Measurements from ENCODE around the gene TCF3. TPM values are rescaled to one million over a fixed set of nuclear protein-coding genes. Genes with fewer than 3 reads are reported as not detected.

Gene TCF3
- total and polyA plus RNA-seq, 10 of the 15 experiments (the other 5 are each of a cell fraction or from before 2014, with no cell fraction given) = 6.7 to 282 (median 70.7) TPM

GRCh38 chr19:1661995-1662394 is 9.6 kb upstream of the TCF3 start:
- Histone ChIP-seq H3K79me2 (ENCODE audit: control insufficient read depth, insufficient read depth, low read length) (no peaks in the 10 kb centered on the region), H3K36me3 (ENCODE audit: control insufficient read depth in 2 of 2, insufficient read depth in 2 of 2, low read length in 1 of 2) (no peaks in the 10 kb centered on the region), H3K4me1 (ENCODE audit: control insufficient read depth, insufficient read depth, low read length) (peaks cover 37% of the 10 kb centered on the region), H3K27ac (ENCODE audit: control insufficient read depth, insufficient read depth) (peak overlapping the region; percentile 52; the same call in 1 of the 2 replicates), H4K20me1 (ENCODE audit: control insufficient read depth, insufficient read depth) (no peaks in the 10 kb centered on the region), H3K4me3 (no peak overlapping the region), H3K9me3 (replicated peaks; ENCODE audit: control insufficient read depth, insufficient read depth, low read length) (peaks cover 3% of the 10 kb centered on the region; the same call in 2 of the 3 replicates), H2AFZ (ENCODE audit: control insufficient read depth, low read depth, low read length) (no peak overlapping the region), H3K27me3 (replicated peaks in 1 of 2; ENCODE audit: control insufficient read depth in 2 of 2, insufficient read depth in 2 of 2, low read length in 1 of 2) (no peaks in the 10 kb centered on the region), H3K4me2 (ENCODE audit: control insufficient read depth, insufficient read depth) (no peak overlapping the region), H3K9ac (ENCODE audit: control insufficient read depth, insufficient read depth, low read length) (no peak overlapping the region)
- in situ Hi-C loops (cut with MboI) = no loop called here
- TF ChIP-seq NBN (IDR thresholded peaks at IDR 0.05) = no peak
- no peak for TF ChIP-seq IKZF2 (IDR thresholded peaks at IDR 0.05)
- no peak for TF ChIP-seq PAX8 (IDR thresholded peaks at IDR 0.05)
- no TSS peak for BruUV-seq (replicated peaks)
- no peak for FAIRE-seq
- ChIA-PET SMC1A (ENCODE audit: uncharacterized antibody, unreplicated experiment) (interaction anchor here (1.0 kb wide), 1 partner anchor 9 kb away, joined by 3 read pairs; no protein-coding TSS in a partner anchor), RAD21 (ENCODE audit: unreplicated experiment) (interaction anchor here (0.8 to 1.4 kb wide), 2 partner anchors 9 to 56 kb away, joined by 3 read pairs; partner anchors contain the start of gene UQCR11), CTCF (interaction anchor here (0.8 to 5.3 kb wide), 4 partner anchors 9 to 164 kb away, joined by 3 to 25 read pairs (median 4); no protein-coding TSS in a partner anchor), POLR2A (interaction anchor here (0.7 to 2.0 kb wide), 2 partner anchors 10 to 396 kb away, joined by 3 to 13 read pairs; partner anchors contain the start of gene TCF3)
- no peak for ATAC-seq
- WGBS (ENCODE audit: insufficient coverage, insufficient replicate concordance, low lambda C conversion rate, missing lambda C conversion rate) = 98% methylated on average over 4 of the region's 4 CpGs
- intact Hi-C loops (cut with micrococcal nuclease; ENCODE audit: unreplicated experiment) = no loop called here
- DNase-seq (ENCODE audit: low read depth, low spot score) = no peak

GRCh38 chr19:1659084-1659427 is 6.6 kb upstream of the TCF3 start:
- 72% methylated on average over 4 of the region's 4 CpGs for WGBS (ENCODE audit: insufficient coverage, insufficient replicate concordance, low lambda C conversion rate, missing lambda C conversion rate)
- ChIA-PET RAD21 (ENCODE audit: unreplicated experiment) (no interaction called here), CTCF (interaction anchor here (5.3 kb wide), 1 partner anchor 12 kb away, joined by 25 read pairs; no protein-coding TSS in a partner anchor), POLR2A (no interaction called here), SMC1A (ENCODE audit: uncharacterized antibody, unreplicated experiment) (interaction anchor here (1.1 kb wide), 1 partner anchor 186 kb away, joined by 3 read pairs; no protein-coding TSS in a partner anchor)
- FAIRE-seq = no peak
- no peak overlapping the region for H3K4me3 ChIP-seq
- no peak for ATAC-seq
- H3K9ac ChIP-seq (ENCODE audit: control insufficient read depth, insufficient read depth, low read length) = no peak overlapping the region
- peaks cover 27% of the 10 kb centered on the region for H3K4me1 ChIP-seq (ENCODE audit: control insufficient read depth, insufficient read depth, low read length)
- no peak overlapping the region for H3K4me2 ChIP-seq (ENCODE audit: control insufficient read depth, insufficient read depth)
- no peaks in the 10 kb centered on the region for H3K79me2 ChIP-seq (ENCODE audit: control insufficient read depth, insufficient read depth, low read length)
- no peaks in the 10 kb centered on the region for H3K36me3 ChIP-seq (ENCODE audit: control insufficient read depth in 2 of 2, insufficient read depth in 2 of 2, low read length in 1 of 2)
- no peak overlapping the region for H2AFZ ChIP-seq (ENCODE audit: control insufficient read depth, low read depth, low read length)
- H3K9me3 ChIP-seq (replicated peaks; ENCODE audit: control insufficient read depth, insufficient read depth, low read length) = peaks cover 3% of the 10 kb centered on the region; the same call in 2 of the 3 replicates
- DNase-seq (ENCODE audit: low read depth, low spot score) = no peak
- no peaks in the 10 kb centered on the region for H3K27me3 ChIP-seq (replicated peaks in 1 of 2; ENCODE audit: control insufficient read depth in 2 of 2, insufficient read depth in 2 of 2, low read length in 1 of 2)
- no peaks in the 10 kb centered on the region for H4K20me1 ChIP-seq (ENCODE audit: control insufficient read depth, insufficient read depth)
- no peak overlapping the region for H3K27ac ChIP-seq (ENCODE audit: control insufficient read depth, insufficient read depth)
- intact Hi-C loops (cut with micrococcal nuclease; ENCODE audit: unreplicated experiment) = no loop called here
- in situ Hi-C loops (cut with MboI) = no loop called here
- BruUV-seq (replicated peaks) = no TSS peak
- TF ChIP-seq, protein P1, sequence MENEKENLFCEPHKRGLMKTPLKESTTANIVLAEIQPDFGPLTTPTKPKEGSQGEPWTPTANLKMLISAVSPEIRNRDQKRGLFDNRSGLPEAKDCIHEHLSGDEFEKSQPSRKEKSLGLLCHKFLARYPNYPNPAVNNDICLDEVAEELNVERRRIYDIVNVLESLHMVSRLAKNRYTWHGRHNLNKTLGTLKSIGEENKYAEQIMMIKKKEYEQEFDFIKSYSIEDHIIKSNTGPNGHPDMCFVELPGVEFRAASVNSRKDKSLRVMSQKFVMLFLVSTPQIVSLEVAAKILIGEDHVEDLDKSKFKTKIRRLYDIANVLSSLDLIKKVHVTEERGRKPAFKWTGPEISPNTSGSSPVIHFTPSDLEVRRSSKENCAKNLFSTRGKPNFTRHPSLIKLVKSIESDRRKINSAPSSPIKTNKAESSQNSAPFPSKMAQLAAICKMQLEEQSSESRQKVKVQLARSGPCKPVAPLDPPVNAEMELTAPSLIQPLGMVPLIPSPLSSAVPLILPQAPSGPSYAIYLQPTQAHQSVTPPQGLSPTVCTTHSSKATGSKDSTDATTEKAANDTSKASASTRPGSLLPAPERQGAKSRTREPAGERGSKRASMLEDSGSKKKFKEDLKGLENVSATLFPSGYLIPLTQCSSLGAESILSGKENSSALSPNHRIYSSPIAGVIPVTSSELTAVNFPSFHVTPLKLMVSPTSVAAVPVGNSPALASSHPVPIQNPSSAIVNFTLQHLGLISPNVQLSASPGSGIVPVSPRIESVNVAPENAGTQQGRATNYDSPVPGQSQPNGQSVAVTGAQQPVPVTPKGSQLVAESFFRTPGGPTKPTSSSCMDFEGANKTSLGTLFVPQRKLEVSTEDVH (IDR thresholded peaks at IDR 0.05; ENCODE audit: low read depth, partially characterized antibody) = no peak
- no peak for TF ChIP-seq SUPT20H (IDR thresholded peaks at IDR 0.05; ENCODE audit: borderline replicate concordance, control insufficient read depth, low read depth, low read length)
- TF ChIP-seq HDGF (IDR thresholded peaks at IDR 0.05) = no peak
- TF ChIP-seq ZBTB40 (IDR thresholded peaks at IDR 0.05; ENCODE audit: borderline replicate concordance) = no peak
- TF ChIP-seq ZNF274 (IDR thresholded peaks at IDR 0.05; ENCODE audit: insufficient read depth, insufficient read length) = no peak

Measured in GM12878 (cell line).